Adrenal gland (tissue), 12 donors: Measurements from ENCODE around the gene DDX25. TPM values are rescaled to one million over a fixed set of nuclear protein-coding genes. Genes with fewer than 3 reads are reported as not detected.
A peak's percentile ranks its signal among the peaks of the same experiment; 100 is the strongest.

Experiments
- DNase-seq, 7 donors: peaks; one replicate each; pipeline ENCODE4 v3.0.0-alpha.2; 2019 to 2020
- H3K27ac ChIP-seq, 5 donors: fragments of 200-600 bp; sonication (generic) in 4 of 5; 1 replicate in 3 of 5; 2 replicates in 2 of 5; pipeline versions ENCODE4 v1.5.1 to v1.8.0; 2016 to 2020; ENCODE audit warnings: mild to moderate bottlenecking in 1 of 5
- H3K27me3 ChIP-seq: fragments of 200-600 bp; 2 replicates; pipeline ENCODE4 v1.8.0; 2021
- H3K36me3 ChIP-seq, 2 donors: fragments of 200-600 bp; replicated peaks in 1 of 2; 1 replicate in 1 of 2; 2 replicates in 1 of 2; pipeline versions ENCODE4 v1.5.1 to v1.8.0; 2018 to 2022
- H3K4me1 ChIP-seq, 2 donors: fragments of 200-600 bp; replicated peaks in 1 of 2; 1 replicate in 1 of 2; 2 replicates in 1 of 2; pipeline versions ENCODE4 v1.5.1 to v1.8.0; 2018 to 2021
- H3K4me3 ChIP-seq, 4 donors: fragments of 200-600 bp; sonication (generic) in 3 of 4; one replicate each; pipeline ENCODE4 v1.5.1; 2016 to 2018
- H3K9me3 ChIP-seq, 3 donors: fragments of 200-600 bp; sonication (generic) in 1 of 3; replicated peaks in 1 of 3; 1 replicate in 2 of 3; 2 replicates in 1 of 3; pipeline versions ENCODE4 v1.5.1 to v1.8.0; 2016 to 2021
- POLR2A ChIP-seq, 2 donors: fragments of 450-650 bp; IDR thresholded peaks; one replicate each; pipeline ENCODE4 v1.6.1; 2017; ENCODE audit warnings: antibody characterized with exemption in 2 of 2, mild to moderate bottlenecking in 2 of 2, moderate library complexity in 1 of 2
- WGBS, 4 donors: extraction: QIAGEN DNeasy Blood & Tissue Kit in 2 of 4; methylation state at CpG; one replicate each; pipeline versions ENCODE4 v1.1.5 to v1.1.7; 2013 to 2017; 5-methylcytosine and 5-hydroxymethylcytosine counted together
- intact Hi-C, 2 donors: fragments of 100-400 bp; cut with DNase I; formaldehyde crosslinking; loops; one replicate each; pipeline versions ENCODE4 v1.14.1 to v1.15.0; 2022 to 2023
- polyA plus RNA-seq, 3 donors: library from polyadenylated mRNA; stranded (reverse); fragments of 200-250 nt in 2 of 3; fragments of 350-450 nt in 1 of 3; fragmentation: Illumina TruSeq in 1 of 3; extraction: RNeasy Lipid Tissue Mini Kit (QIAGEN cat#74804) in 1 of 3; gene quantifications; one replicate each; pipeline ENCODE4 v1.2.3, GENCODE V29; 2013 to 2014
- total RNA-seq, 9 donors: library from RNA; depleted of rRNA in 4 of 9; stranded (reverse); fragments of >200 nt in 4 of 9; fragments of 120-200 nt in 1 of 9; fragmentation: NEBNext Ultra II Directional in 1 of 9; extraction: Animal tissue kit (Norgen Biotek cat#: 25700) in 1 of 9; gene quantifications; one replicate each; pipeline versions ENCODE4 v1.1.0 to v1.2.4, GENCODE V29; 2013 to 2023
- TF ChIP-seq, protein P1 (sequence below), 6 experiments: fragments of 450-650 bp in 4 of 6; fragments of 200-600 bp in 2 of 6; sonication (generic) in 1 of 6; IDR thresholded peaks; 1 replicate in 5 of 6; 2 replicates in 1 of 6; pipeline versions ENCODE4 v1.5.1 to v1.8.0; 2016 to 2021; ENCODE audit warnings: antibody characterized with exemption in 6 of 6, mild to moderate bottlenecking in 2 of 6, moderate library complexity in 1 of 6
- donor health status: healthy with polysubstance abuse.
- donor health status: Bipolar disorder and iron deficiency.
- donor health status: DM: yes; HTN: yes; CAD: no.
- donor health status: DM: no; HTN: no; CAD: no.
- donor health status: DM: no; HTN: no; CAD: no.
- donor health status: DM: yes; HTN: yes; CAD: no.

The DDX25 gene
- total and polyA plus RNA-seq, 12 donors = 0.18 to 7.4 (median 0.98) TPM; not detected in 3

DNA sequence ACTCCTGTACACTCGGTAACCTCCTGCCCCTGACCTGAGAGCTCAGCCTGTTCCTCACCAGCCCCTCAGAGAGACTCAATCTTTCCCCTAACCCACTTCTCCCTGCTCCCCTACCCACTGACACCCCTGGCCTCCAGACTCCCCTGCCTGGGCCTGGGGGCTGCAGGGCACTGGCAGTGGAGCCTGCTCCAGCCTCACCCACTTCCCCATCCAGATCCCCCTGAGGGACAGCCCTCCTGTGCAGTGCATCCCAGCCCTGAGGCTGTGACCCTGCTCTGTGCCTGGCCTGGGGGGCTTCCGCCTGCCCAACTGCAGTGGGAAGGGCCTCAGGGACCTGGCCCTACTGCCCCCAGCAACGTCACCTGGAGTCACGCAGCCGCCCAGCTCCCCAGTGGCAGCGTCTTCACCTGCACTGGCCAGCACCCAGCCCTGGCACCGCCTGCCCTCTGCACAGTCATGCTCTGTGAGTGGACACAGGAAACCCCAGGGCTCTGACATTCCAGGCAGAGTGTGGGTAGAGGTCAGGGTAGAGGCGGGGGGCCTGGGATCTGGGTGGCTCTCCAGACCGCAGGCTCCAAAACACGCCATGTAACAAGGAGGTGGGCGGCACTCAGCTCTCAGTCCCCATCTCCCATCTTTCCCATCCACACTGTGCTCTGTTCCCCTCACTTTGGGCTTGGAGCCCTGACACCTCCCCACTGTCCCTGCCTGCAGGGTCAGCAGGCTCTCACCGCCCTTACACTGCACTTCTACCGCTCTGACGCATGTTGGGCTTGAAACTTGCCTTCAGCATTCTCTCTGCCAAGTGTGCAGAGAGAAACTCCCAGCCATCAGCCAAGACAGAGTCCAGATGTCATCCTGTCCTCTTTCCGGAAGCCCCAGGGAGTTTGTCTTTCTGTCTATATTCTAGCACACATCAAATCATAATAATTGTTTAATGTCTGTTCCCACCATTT is 46.7 kb downstream of the DDX25 start:
- Histone ChIP-seq H3K36me3 (no peaks in the 10 kb centered on the region), H3K9me3 (no peaks in the 10 kb centered on the region), H3K4me3 (no peak overlapping the region), H3K27me3 (no peaks in the 10 kb centered on the region), H3K4me1 (peaks cover 0 to 3% of the 10 kb centered on the region in 2 donors), H3K27ac (peak overlapping the region in 2 of 5 donors; percentile 38 to 81)
- WGBS, 4 donors = 64 to 83% (median 71%) methylated on average over 7 to 15 of the region's 15 CpGs
- intact Hi-C loops = no loop called here
- TF ChIP-seq, protein P1, sequence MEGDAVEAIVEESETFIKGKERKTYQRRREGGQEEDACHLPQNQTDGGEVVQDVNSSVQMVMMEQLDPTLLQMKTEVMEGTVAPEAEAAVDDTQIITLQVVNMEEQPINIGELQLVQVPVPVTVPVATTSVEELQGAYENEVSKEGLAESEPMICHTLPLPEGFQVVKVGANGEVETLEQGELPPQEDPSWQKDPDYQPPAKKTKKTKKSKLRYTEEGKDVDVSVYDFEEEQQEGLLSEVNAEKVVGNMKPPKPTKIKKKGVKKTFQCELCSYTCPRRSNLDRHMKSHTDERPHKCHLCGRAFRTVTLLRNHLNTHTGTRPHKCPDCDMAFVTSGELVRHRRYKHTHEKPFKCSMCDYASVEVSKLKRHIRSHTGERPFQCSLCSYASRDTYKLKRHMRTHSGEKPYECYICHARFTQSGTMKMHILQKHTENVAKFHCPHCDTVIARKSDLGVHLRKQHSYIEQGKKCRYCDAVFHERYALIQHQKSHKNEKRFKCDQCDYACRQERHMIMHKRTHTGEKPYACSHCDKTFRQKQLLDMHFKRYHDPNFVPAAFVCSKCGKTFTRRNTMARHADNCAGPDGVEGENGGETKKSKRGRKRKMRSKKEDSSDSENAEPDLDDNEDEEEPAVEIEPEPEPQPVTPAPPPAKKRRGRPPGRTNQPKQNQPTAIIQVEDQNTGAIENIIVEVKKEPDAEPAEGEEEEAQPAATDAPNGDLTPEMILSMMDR (IDR thresholded peaks at IDR 0.05) = no peak
- TF ChIP-seq POLR2A (IDR thresholded peaks at IDR 0.05) = no peak
- DNase-seq = peak in 5 of 7 donors; percentile 24 to 85 (median 45)

DNA sequence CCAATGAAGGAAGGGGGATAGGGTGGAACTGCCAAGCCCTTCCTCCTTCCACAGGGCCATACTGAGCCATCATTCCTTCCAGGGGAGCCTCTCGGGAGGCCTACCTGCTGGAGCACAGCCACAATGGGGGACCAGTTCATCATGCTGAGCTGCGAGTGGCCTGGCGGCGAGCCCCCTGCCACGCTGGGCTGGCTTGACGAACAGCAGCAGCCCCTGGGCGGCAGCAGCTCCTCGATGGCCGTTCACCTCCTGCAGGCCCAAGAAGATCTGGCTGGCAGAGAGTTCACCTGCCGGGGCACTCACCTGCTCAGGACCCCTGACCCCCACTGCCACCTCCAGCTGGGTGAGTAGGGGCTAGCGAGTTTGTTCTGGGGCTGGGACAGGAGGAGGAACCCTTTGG is 47.4 kb downstream of the DDX25 start:
- 66 to 78% (median 70%) methylated on average over 5 to 11 of the region's 11 CpGs for WGBS, 4 donors
- no peak for DNase-seq
- Histone ChIP-seq H3K27me3 (no peaks in the 10 kb centered on the region), H3K27ac (peak overlapping the region in 1 of 5 donors; percentile 81), H3K4me3 (no peak overlapping the region), H3K4me1 (peaks cover 0 to 3% of the 10 kb centered on the region in 2 donors), H3K36me3 (no peaks in the 10 kb centered on the region), H3K9me3 (no peaks in the 10 kb centered on the region)
- intact Hi-C loops = no loop called here
- no peak for TF ChIP-seq POLR2A (IDR thresholded peaks at IDR 0.05)
- TF ChIP-seq, protein P1 (IDR thresholded peaks at IDR 0.05) = no peak

DNA sequence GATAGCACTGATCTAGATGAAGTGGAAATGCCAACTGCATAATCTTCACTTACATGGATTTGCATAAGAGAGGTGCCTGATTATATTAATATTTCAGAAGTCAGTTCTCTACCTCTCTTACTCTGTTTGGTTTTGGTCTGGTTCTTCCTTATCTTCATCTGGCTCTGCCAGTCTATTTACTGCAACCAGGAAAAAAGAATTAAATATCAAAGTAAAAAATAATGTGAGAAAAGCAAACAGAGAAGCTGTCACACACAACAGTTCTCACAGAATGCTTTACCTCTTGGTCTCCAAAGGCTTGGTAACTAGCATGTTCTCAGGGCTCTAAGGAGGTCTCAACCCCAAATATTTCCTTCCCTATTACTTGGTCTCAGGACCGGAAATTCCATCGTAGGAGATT is 48.3 kb downstream of the DDX25 start:
- H3K4me3 ChIP-seq = no peak overlapping the region
- no peak for DNase-seq
- H3K4me1 ChIP-seq = peaks cover 0 to 3% of the 10 kb centered on the region in 2 donors
- intact Hi-C loops = no loop called here
- TF ChIP-seq POLR2A (IDR thresholded peaks at IDR 0.05) = no peak
- TF ChIP-seq, protein P1 (IDR thresholded peaks at IDR 0.05) = no peak
- H3K36me3 ChIP-seq = no peaks in the 10 kb centered on the region
- no peaks in the 10 kb centered on the region for H3K9me3 ChIP-seq
- 58 to 78% (median 65%) methylated on average over 2 of the region's 2 CpGs for WGBS, 4 donors
- peak overlapping the region in 1 of 5 donors; percentile 55 for H3K27ac ChIP-seq
- no peaks in the 10 kb centered on the region for H3K27me3 ChIP-seq

DNA sequence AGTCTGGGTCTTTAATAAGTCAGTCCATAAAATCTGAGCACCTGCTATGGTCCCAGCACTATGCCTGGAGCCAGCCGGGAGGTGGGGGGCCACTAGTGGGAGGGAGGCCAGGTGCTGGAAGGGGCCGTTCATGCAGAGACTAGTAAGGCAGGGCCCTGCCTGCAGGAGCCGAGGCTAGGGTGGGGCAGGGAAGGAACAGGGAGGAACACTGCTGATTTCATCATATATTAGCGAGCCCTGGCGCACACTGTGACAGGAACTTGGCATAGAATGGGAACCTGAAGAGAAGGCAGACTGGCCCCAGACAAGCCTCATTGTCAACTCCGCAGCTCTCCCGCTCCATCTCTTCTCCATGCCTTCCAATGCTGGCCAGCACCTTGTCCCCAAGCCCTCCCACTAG is 48.7 kb downstream of the DDX25 start:
- H3K27me3 ChIP-seq = no peaks in the 10 kb centered on the region
- intact Hi-C loops = no loop called here
- no peak overlapping the region for H3K4me3 ChIP-seq
- WGBS, 4 donors = 42 to 55% (median 54%) methylated on average over 5 to 7 of the region's 7 CpGs
- DNase-seq = peak in 3 of 7 donors; percentile 7 to 75 (median 29)
- H3K36me3 ChIP-seq = no peaks in the 10 kb centered on the region
- H3K27ac ChIP-seq = peak overlapping the region in 1 of 5 donors; percentile 55
- peaks cover 0 to 3% of the 10 kb centered on the region in 2 donors for H3K4me1 ChIP-seq
- TF ChIP-seq POLR2A (IDR thresholded peaks at IDR 0.05) = no peak
- TF ChIP-seq, protein P1 (IDR thresholded peaks at IDR 0.05) = no peak
- no peaks in the 10 kb centered on the region for H3K9me3 ChIP-seq
